Panc1 (cell line): Measurements from ENCODE around the gene IGSF11. TPM values are rescaled to one million over a fixed set of nuclear protein-coding genes. Genes with fewer than 3 reads are reported as not detected.

Source experiments
- ATAC-seq: fragments of 200-7000 bp; cut with Tn5 transposase; 2 replicates; pipeline ENCODE4 v1.9.1; 2020; ENCODE audit warnings: mild to moderate bottlenecking, moderate library complexity
- BruUV-seq: library from RNA; stranded (reverse); fragments of 400-500 nt; replicated peaks from 2 replicates; lab custom pipeline; 2021; lab: Mats Ljungman, UMichigan
- CTCF ChIA-PET: fragments of 300-600 bp; sonication (Branson Sonifier 250); formaldehyde crosslinking; loops from one replicate; lab custom pipeline; 2022; ENCODE audit warnings: antibody characterized with exemption; lab: Charles Lee
- POLR2A ChIA-PET: fragments of 300-600 bp; sonication (Branson Sonifier 250); formaldehyde crosslinking; loops from one replicate; lab custom pipeline; 2022; ENCODE audit warnings: antibody characterized with exemption; lab: Charles Lee
- DNase-seq: peaks from one replicate; pipeline ENCODE4 v3.0.0-alpha.2; 2010; ENCODE audit warnings: low read depth, low spot score
- H3K27ac ChIP-seq: 2 replicates; pipeline ENCODE4 v1.5.1; 2011; ENCODE audit warnings: mild to moderate bottlenecking, low read length, inconsistent platforms
- H3K27me3 ChIP-seq: fragments of 200-500 bp; sonication (Bioruptor generic); 2 replicates; pipeline ENCODE4 v1.6.0; 2014; ENCODE audit warnings: low read length, inconsistent platforms; ENCODE audit not compliant: control insufficient read depth, insufficient read depth
- H3K36me3 ChIP-seq: fragments of 200-500 bp; sonication (Bioruptor generic); 2 replicates; pipeline ENCODE4 v1.5.1; 2014; ENCODE audit warnings: inconsistent platforms, mild to moderate bottlenecking, low read length, moderate library complexity; ENCODE audit not compliant: control insufficient read depth, insufficient read depth
- H3K4me1 ChIP-seq: 2 replicates; pipeline ENCODE4 v1.5.1; 2011; ENCODE audit warnings: inconsistent platforms, mild to moderate bottlenecking, low read length, moderate library complexity; ENCODE audit not compliant: control insufficient read depth, insufficient read depth
- H3K4me3 ChIP-seq, 2 experiments: 2 replicates each; pipeline ENCODE4 v1.5.1; 2011 to 2012; ENCODE audit warnings: low read depth in 2 of 2, low read length in 2 of 2, mild to moderate bottlenecking in 2 of 2, inconsistent platforms in 1 of 2, moderate library complexity in 1 of 2
- H3K9me3 ChIP-seq: fragments of 200-500 bp; sonication (Bioruptor generic); 2 replicates; pipeline ENCODE4 v1.5.1; 2014; ENCODE audit warnings: low read depth, mild to moderate bottlenecking, inconsistent platforms, low read length, moderate library complexity; ENCODE audit not compliant: control insufficient read depth, insufficient read depth
- CTCF ChIP-seq: fragments of 450-650 bp; IDR thresholded peaks from 2 replicates; pipeline ENCODE4 v1.5.1; 2017; ENCODE audit warnings: mild to moderate bottlenecking
- POLR2AphosphoS5 ChIP-seq: IDR thresholded peaks from 2 replicates; pipeline ENCODE4 v1.6.1; 2012; ENCODE audit warnings: mild to moderate bottlenecking, low read depth, low read length, moderate library complexity
- SIN3A ChIP-seq: IDR thresholded peaks from 2 replicates; pipeline ENCODE4 v1.6.1; 2012; ENCODE audit warnings: low read depth, mild to moderate bottlenecking, low read length, moderate library complexity, borderline replicate concordance; ENCODE audit not compliant: insufficient read depth
- TCF7L2 ChIP-seq: IDR thresholded peaks from 2 replicates; pipeline ENCODE4 v1.6.1; 2011; ENCODE audit warnings: mild to moderate bottlenecking, low read depth, low read length, inconsistent platforms
- in situ Hi-C: cut with HindIII; loops from 2 replicates; pipeline ENCODE4 v1.10.0; 2016; ENCODE audit warnings: low sequenced_read_pairs, low pct_unique_long_range_greater_than_20kb
- intact Hi-C: fragments of 100-400 bp; cut with micrococcal nuclease; formaldehyde crosslinking; loops from one replicate; pipeline ENCODE4 v1.10.0; 2022; ENCODE audit not compliant: unreplicated experiment
- total RNA-seq: library from RNA; stranded (reverse); gene quantifications from one replicate; pipeline ENCODE4 v1.2.1, GENCODE V29; 2021; ENCODE audit not compliant: unreplicated experiment
- TF ChIP-seq, protein P1 (sequence below), 2 experiments: IDR thresholded peaks; 2 replicates each; pipeline ENCODE4 v1.6.1; 2011 to 2012; ENCODE audit warnings: low read depth in 2 of 2, control low read depth in 1 of 2, low read length in 1 of 2, mild to moderate bottlenecking in 1 of 2, moderate library complexity in 1 of 2; ENCODE audit not compliant: insufficient read depth in 1 of 2

Gene IGSF11
- total RNA-seq, 1 experiment from 2014 or later = 0.33 TPM

GRCh38 chr3:118984699-118985098 is 49.9 kb downstream of the IGSF11 start:
- ATAC-seq = no peak
- H3K36me3 ChIP-seq = no peaks in the 10 kb centered on the region
- H3K9me3 ChIP-seq = no peaks in the 10 kb centered on the region
- no TSS peak for BruUV-seq
- TF ChIP-seq, protein P1, sequence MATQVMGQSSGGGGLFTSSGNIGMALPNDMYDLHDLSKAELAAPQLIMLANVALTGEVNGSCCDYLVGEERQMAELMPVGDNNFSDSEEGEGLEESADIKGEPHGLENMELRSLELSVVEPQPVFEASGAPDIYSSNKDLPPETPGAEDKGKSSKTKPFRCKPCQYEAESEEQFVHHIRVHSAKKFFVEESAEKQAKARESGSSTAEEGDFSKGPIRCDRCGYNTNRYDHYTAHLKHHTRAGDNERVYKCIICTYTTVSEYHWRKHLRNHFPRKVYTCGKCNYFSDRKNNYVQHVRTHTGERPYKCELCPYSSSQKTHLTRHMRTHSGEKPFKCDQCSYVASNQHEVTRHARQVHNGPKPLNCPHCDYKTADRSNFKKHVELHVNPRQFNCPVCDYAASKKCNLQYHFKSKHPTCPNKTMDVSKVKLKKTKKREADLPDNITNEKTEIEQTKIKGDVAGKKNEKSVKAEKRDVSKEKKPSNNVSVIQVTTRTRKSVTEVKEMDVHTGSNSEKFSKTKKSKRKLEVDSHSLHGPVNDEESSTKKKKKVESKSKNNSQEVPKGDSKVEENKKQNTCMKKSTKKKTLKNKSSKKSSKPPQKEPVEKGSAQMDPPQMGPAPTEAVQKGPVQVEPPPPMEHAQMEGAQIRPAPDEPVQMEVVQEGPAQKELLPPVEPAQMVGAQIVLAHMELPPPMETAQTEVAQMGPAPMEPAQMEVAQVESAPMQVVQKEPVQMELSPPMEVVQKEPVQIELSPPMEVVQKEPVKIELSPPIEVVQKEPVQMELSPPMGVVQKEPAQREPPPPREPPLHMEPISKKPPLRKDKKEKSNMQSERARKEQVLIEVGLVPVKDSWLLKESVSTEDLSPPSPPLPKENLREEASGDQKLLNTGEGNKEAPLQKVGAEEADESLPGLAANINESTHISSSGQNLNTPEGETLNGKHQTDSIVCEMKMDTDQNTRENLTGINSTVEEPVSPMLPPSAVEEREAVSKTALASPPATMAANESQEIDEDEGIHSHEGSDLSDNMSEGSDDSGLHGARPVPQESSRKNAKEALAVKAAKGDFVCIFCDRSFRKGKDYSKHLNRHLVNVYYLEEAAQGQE (IDR thresholded peaks at IDR 0.05; ENCODE audit: insufficient read depth in 1 of 2, low read depth in 2 of 2, low read length in 1 of 2) = no peak
- TF ChIP-seq TCF7L2 (no peak), POLR2AphosphoS5 (no peak), SIN3A (no peak), CTCF (no peak)
- H3K4me3 ChIP-seq = no peak overlapping the region
- no peak overlapping the region for H3K27ac ChIP-seq
- ChIA-PET POLR2A (no interaction called here), CTCF (no interaction called here)
- intact Hi-C loops = no loop called here
- in situ Hi-C loops = no loop called here
- no peaks in the 10 kb centered on the region for H3K4me1 ChIP-seq
- H3K27me3 ChIP-seq = peaks cover 8% of the 10 kb centered on the region
- DNase-seq = no peak

- POLR2A ChIA-PET = no interaction called here
Measured at GRCh38 chr3:118981494-118982134, 53.0 kb downstream of the IGSF11 start.

More at GRCh38 chr3:118981494-118982134, 53.0 kb downstream of the IGSF11 start:
- Histone ChIP-seq H3K4me1 (no peaks in the 10 kb centered on the region), H3K27me3 (peaks cover 8% of the 10 kb centered on the region), H3K36me3 (no peaks in the 10 kb centered on the region), H3K27ac (no peak overlapping the region), H3K9me3 (no peaks in the 10 kb centered on the region), H3K4me3 (no peak overlapping the region)
- ATAC-seq = no peak
- in situ Hi-C loops (no loop called here), intact Hi-C loops (no loop called here)
- TF ChIP-seq, protein P1 (IDR thresholded peaks at IDR 0.05; ENCODE audit: insufficient read depth in 1 of 2, low read depth in 2 of 2, low read length in 1 of 2) = no peak
- TF ChIP-seq POLR2AphosphoS5 (no peak), TCF7L2 (no peak), SIN3A (no peak), CTCF (no peak)
- CTCF ChIA-PET = no interaction called here
- BruUV-seq = no TSS peak
- DNase-seq = no peak
